Right atrium auricular region (tissue), 2 donors: Measurements from ENCODE around the gene PTGER1. TPM values are rescaled to one million over a fixed set of nuclear protein-coding genes. Genes with fewer than 3 reads are reported as not detected.
A peak's percentile ranks its signal among the peaks of the same experiment; 100 is the strongest.

Experiments used
- DNase-seq: peaks from one replicate; pipeline ENCODE4 v3.0.0-alpha.2; 2019; ENCODE audit warnings: low spot score
- H3K27ac ChIP-seq, 2 donors: fragments of 200-600 bp; sonication (generic); 1 replicate in 1 of 2; 2 replicates in 1 of 2; pipeline ENCODE4 v1.5.1; 2016 to 2019
- H3K27me3 ChIP-seq, 2 donors: fragments of 200-600 bp; sonication (generic); one replicate each; pipeline versions ENCODE4 v1.5.1 to v1.6.0; 2017 to 2019
- H3K36me3 ChIP-seq: fragments of 200-600 bp; sonication (generic); one replicate; pipeline ENCODE4 v1.5.1; 2016
- H3K4me1 ChIP-seq, 2 donors: fragments of 200-600 bp; sonication (generic); one replicate each; pipeline versions ENCODE4 v1.5.1 to v1.6.0; 2017 to 2019
- H3K4me3 ChIP-seq, 2 donors: fragments of 200-600 bp; sonication (generic); 1 replicate in 1 of 2; 2 replicates in 1 of 2; pipeline ENCODE4 v1.5.1; 2017 to 2019; ENCODE audit warnings: mild to moderate bottlenecking in 1 of 2, moderate library complexity in 1 of 2
- H3K9me3 ChIP-seq, 2 donors: fragments of 200-600 bp; sonication (generic); one replicate each; pipeline ENCODE4 v1.5.1; 2019
- CTCF ChIP-seq, 2 donors: fragments of 200-600 bp; sonication (generic); IDR thresholded peaks; one replicate each; pipeline ENCODE4 v1.5.1; 2019; ENCODE audit warnings: antibody characterized with exemption in 2 of 2
- total RNA-seq, 2 donors: library from RNA; depleted of rRNA; stranded (reverse); fragments of >200 nt; gene quantifications; one replicate each; pipeline ENCODE4 v1.1.0, GENCODE V29; 2016

The PTGER1 gene
- total RNA-seq, 2 donors from 2014 or later, result not detected

DNA sequence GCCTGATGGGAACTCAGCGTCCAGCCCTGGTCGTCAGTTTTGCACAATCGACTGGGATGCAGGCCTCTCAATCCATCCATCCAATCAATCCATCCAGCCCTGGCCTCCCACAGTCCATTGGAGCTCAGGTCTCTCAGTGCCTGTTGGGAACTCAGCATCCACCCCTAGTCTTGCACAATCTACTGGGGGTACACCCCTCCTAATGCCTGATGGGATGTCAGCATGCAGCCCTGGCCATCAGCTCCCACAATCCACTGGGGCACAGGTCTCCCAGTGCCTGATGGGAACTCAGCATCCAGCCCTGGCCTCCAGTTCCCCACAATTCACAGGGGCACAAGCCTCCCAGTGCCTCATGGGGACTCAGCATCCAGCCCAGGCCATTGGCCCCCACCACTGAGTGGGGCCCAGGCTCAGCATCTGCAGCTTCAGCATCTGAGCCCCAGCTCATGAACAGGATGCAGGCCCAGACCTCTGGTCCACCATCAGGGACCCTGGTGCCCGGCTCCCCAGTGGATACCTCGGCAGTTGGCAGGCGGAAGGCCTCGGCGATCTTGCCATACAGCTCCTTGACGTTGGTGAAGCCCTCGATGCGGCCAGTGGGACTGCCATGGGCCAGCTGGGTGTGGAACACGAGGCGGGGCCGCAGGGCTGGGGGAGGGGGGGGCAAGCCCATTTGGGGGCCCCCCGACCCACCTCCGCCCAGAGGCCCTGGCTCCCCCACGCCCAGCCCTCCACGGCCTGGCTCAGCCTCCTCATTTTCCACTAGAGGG is 7.2 kb upstream of the PTGER1 start:
- Histone ChIP-seq H3K4me1 (peaks cover 0 to 9% of the 10 kb centered on the region in 2 donors), H3K27ac (no peak overlapping the region), H3K9me3 (no peaks in the 10 kb centered on the region), H3K27me3 (no peaks in the 10 kb centered on the region), H3K4me3 (no peak overlapping the region), H3K36me3 (peaks cover 32% of the 10 kb centered on the region)
- TF ChIP-seq CTCF (IDR thresholded peaks at IDR 0.05), result no peak
- DNase-seq, result no peak

- no peak for DNase-seq
- peaks cover 34% of the 10 kb centered on the region for H3K36me3 ChIP-seq
- no peaks in the 10 kb centered on the region for H3K27me3 ChIP-seq
- H3K4me1 ChIP-seq, result peaks cover 0 to 23% of the 10 kb centered on the region in 2 donors
- H3K27ac ChIP-seq, result no peak overlapping the region
- no peak for TF ChIP-seq CTCF (IDR thresholded peaks at IDR 0.05)
- no peaks in the 10 kb centered on the region for H3K9me3 ChIP-seq
- no peak overlapping the region for H3K4me3 ChIP-seq
These were observed 5.5 kb upstream of the PTGER1 start for GRCh38 chr19:14480700-14481079.

GRCh38 chr19:14479975-14480699 is 5.0 kb upstream of the PTGER1 start:
- Histone ChIP-seq H3K36me3 (peaks cover 34% of the 10 kb centered on the region), H3K4me3 (no peak overlapping the region), H3K4me1 (peaks cover 0 to 29% of the 10 kb centered on the region in 2 donors), H3K27me3 (no peaks in the 10 kb centered on the region), H3K9me3 (no peaks in the 10 kb centered on the region), H3K27ac (no peak overlapping the region)
- no peak for DNase-seq
- TF ChIP-seq CTCF (IDR thresholded peaks at IDR 0.05), result peak; percentile 55 to 86

DNA sequence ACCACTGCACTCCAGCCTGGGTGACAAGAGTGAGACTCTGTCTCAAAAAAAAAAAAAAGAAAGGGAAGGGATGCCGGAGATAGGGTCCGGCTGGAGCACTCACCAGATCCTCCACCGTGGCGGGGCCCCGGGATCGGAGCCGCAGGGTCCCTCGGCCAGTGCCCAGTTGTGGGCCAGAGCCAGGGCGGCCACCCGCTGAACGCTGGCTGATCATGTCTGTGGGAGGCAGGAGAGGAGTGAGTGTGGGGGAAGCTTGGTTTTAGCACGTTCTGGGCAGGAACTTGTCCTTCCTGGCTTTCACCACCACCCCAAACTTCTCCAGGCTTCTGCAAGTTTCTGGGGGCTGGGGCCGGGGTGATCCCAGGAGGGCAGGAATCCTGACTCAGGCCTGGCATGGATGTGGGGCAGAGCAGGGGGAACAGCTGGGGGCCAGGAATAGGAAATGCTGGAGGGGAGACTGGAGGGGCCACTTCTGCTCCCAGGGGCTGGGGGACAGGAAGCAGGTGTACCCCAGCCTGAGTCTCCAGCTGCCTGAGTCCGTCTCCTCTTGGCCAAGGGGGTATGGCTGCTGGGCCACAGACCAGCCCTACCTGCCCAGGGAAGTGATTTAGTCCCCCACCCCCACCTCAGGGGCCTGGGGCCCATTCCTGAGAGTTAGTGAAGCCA is 4.3 kb upstream of the PTGER1 start:
- no peak overlapping the region for H3K4me3 ChIP-seq
- peaks cover 0 to 3% of the 10 kb centered on the region in 2 donors for H3K27me3 ChIP-seq
- H3K27ac ChIP-seq, result no peak overlapping the region
- TF ChIP-seq CTCF (IDR thresholded peaks at IDR 0.05), result no peak
- no peaks in the 10 kb centered on the region for H3K9me3 ChIP-seq
- peaks cover 0 to 33% of the 10 kb centered on the region in 2 donors for H3K4me1 ChIP-seq
- H3K36me3 ChIP-seq, result peaks cover 34% of the 10 kb centered on the region
- DNase-seq, result no peak

DNA sequence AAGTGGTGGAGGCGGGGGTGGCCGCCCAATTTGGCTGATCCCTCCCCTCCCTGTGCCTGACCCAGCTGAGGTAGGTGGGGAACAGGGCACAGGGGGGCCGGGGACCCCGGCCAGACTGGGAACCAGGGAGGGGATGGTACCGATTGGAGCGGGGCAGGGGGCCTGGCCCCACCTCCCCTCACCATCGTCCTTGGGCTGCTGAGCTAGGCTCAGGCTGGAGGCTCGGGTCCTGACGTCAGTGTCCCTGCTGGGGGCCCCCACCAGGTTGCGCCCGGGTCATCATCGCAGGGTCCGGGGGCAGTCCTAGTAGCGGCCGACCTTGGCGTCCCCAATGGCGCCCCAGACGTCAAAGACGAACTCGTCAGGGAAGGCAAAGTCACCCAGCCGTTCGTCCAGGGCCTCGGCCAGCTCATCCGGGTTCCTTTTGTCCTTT is 3.0 kb upstream of the PTGER1 start:
- Histone ChIP-seq H3K27ac (no peak overlapping the region), H3K4me1 (peaks cover 0 to 44% of the 10 kb centered on the region in 2 donors), H3K27me3 (peaks cover 0 to 7% of the 10 kb centered on the region in 2 donors), H3K9me3 (no peaks in the 10 kb centered on the region), H3K36me3 (peaks cover 34% of the 10 kb centered on the region), H3K4me3 (no peak overlapping the region)
- no peak for TF ChIP-seq CTCF (IDR thresholded peaks at IDR 0.05)
- DNase-seq, result no peak
